Measurements from ENCODE around the gene DNLZ. TPM values are rescaled to one million over a fixed set of nuclear protein-coding genes. Genes with fewer than 3 reads are reported as not detected.

DNLZ gene
- total and polyA plus RNA-seq, 4 donors = 2.0 to 7.1 (median 4.5) TPM

- Histone ChIP-seq H3K36me3 (ENCODE audit: control insufficient read depth in 4 of 4, insufficient read depth in 3 of 4, low read depth in 1 of 4, low read length in 3 of 4) (peaks cover 0 to 1% (median 0%) of the 10 kb centered on the region in 4 donors), H3K9me3 (ENCODE audit: control insufficient read depth in 4 of 4, low read length in 3 of 4) (no peaks in the 10 kb centered on the region), H3K4me1 (ENCODE audit: control insufficient read depth in 4 of 4, insufficient read depth in 4 of 4, low read length in 3 of 4) (peaks cover 5 to 14% (median 7%) of the 10 kb centered on the region in 4 donors), H3K4me3 (ENCODE audit: low read depth in 1 of 3, low read length in 3 of 3) (no peak overlapping the region), H3K9ac (ENCODE audit: low read depth in 1 of 2, low read length in 2 of 2) (no peak overlapping the region), H3K27me3 (ENCODE audit: control insufficient read depth in 4 of 4, insufficient read depth in 4 of 4, low read length in 3 of 4) (no peaks in the 10 kb centered on the region), H3K27ac (ENCODE audit: low read depth in 1 of 2, low read length in 2 of 2) (no peak overlapping the region)
- TF ChIP-seq ZBTB33 (IDR thresholded peaks at IDR 0.05) (no peak), SP1 (IDR thresholded peaks at IDR 0.05) (no peak), CTCF (IDR thresholded peaks at IDR 0.05; ENCODE audit: low read depth, low read length, missing input control) (no peak)
- 93% methylated on average over 38 of the region's 38 CpGs for WGBS
- no peak for DNase-seq (ENCODE audit: low spot score)
Observed at GRCh38 chr9:136359774-136360718, 3.5 kb downstream of the DNLZ start.

GRCh38 chr9:136358888-136359287 is 4.7 kb downstream of the DNLZ start:
- no peak overlapping the region for H3K9ac ChIP-seq (ENCODE audit: low read depth in 1 of 2, low read length in 2 of 2)
- WGBS = 81% methylated on average over 2 of the region's 2 CpGs

More at GRCh38 chr9:136358888-136359287, 4.7 kb downstream of the DNLZ start:
- no peaks in the 10 kb centered on the region for H3K9me3 ChIP-seq (ENCODE audit: control insufficient read depth in 4 of 4, low read length in 3 of 4)
- no peak for DNase-seq (ENCODE audit: low spot score)
- no peak overlapping the region for H3K4me3 ChIP-seq (ENCODE audit: low read depth in 1 of 3, low read length in 3 of 3)
- no peaks in the 10 kb centered on the region for H3K27me3 ChIP-seq (ENCODE audit: control insufficient read depth in 4 of 4, insufficient read depth in 4 of 4, low read length in 3 of 4)
- no peak for TF ChIP-seq FOXA1 (IDR thresholded peaks at IDR 0.05)
- no peak for TF ChIP-seq NR2F2 (IDR thresholded peaks at IDR 0.05)
- no peak for TF ChIP-seq HNF4G (IDR thresholded peaks at IDR 0.05)
- no peak for TF ChIP-seq SP1 (IDR thresholded peaks at IDR 0.05)
- no peak for TF ChIP-seq GABPA (IDR thresholded peaks at IDR 0.05 in 1 of 2, conservative IDR thresholded peaks at IDR 0.05 in 1 of 2)
- no peak for TF ChIP-seq RXRA (IDR thresholded peaks at IDR 0.05)
- TF ChIP-seq FOXA2 (IDR thresholded peaks at IDR 0.05) = no peak
- no peak for TF ChIP-seq MAX (IDR thresholded peaks at IDR 0.05)
- no peak for TF ChIP-seq HNF4A (conservative IDR thresholded peaks at IDR 0.05)
- no peak for TF ChIP-seq REST (IDR thresholded peaks at IDR 0.05)
- no peak for TF ChIP-seq TAF1 (conservative IDR thresholded peaks at IDR 0.05)
- no peak for TF ChIP-seq ATF3 (IDR thresholded peaks at IDR 0.05)
- TF ChIP-seq ZBTB33 (IDR thresholded peaks at IDR 0.05) = no peak
- no peak for TF ChIP-seq JUND (IDR thresholded peaks at IDR 0.05)
- no peak for TF ChIP-seq EGR1 (IDR thresholded peaks at IDR 0.05; ENCODE audit: low read depth in 2 of 2)
- no peak for TF ChIP-seq YY1 (IDR thresholded peaks at IDR 0.05)
- no peak for TF ChIP-seq RAD21 (IDR thresholded peaks at IDR 0.05)
- H3K36me3 ChIP-seq (ENCODE audit: control insufficient read depth in 4 of 4, insufficient read depth in 3 of 4, low read depth in 1 of 4, low read length in 3 of 4) = peaks cover 0 to 1% (median 0%) of the 10 kb centered on the region in 4 donors
- no peak overlapping the region for H3K27ac ChIP-seq (ENCODE audit: low read depth in 1 of 2, low read length in 2 of 2)
- H3K4me1 ChIP-seq (ENCODE audit: control insufficient read depth in 4 of 4, insufficient read depth in 4 of 4, low read length in 3 of 4) = peaks cover 2 to 8% (median 4%) of the 10 kb centered on the region in 4 donors
